MCF 10A (cell line): ENCODE results near the gene ARFGEF3. TPM values are rescaled to one million over a fixed set of nuclear protein-coding genes. Genes with fewer than 3 reads are reported as not detected.

Experiments
- BruUV-seq: library from RNA; stranded (reverse); fragments of 400-500 nt; replicated peaks from 2 replicates; lab custom pipeline; 2021; lab: Mats Ljungman, UMichigan
- CTCF ChIA-PET: fragments of 300-600 bp; sonication (Branson Sonifier 250); formaldehyde crosslinking; extraction: SDS; loops from one replicate; lab custom pipeline; 2021; ENCODE audit warnings: antibody characterized with exemption, inconsistent platforms; lab: Yijun Ruan, JAX
- POLR2A ChIA-PET: fragments of 300-600, 350-650 bp; sonication (Branson Sonifier 250); formaldehyde crosslinking; extraction: SDS; loops from one replicate; lab custom pipeline; 2020; ENCODE audit warnings: antibody characterized with exemption, inconsistent platforms; lab: Yijun Ruan, JAX
- DNase-seq: peaks from one replicate; pipeline ENCODE4 v3.0.0-alpha.2; 2018; ENCODE audit not compliant: unreplicated experiment
- H3K27ac Mint-ChIP-seq: one replicate; pipeline ENCODE4 v1.8.0; 2022; ENCODE audit warnings: mild to moderate bottlenecking, low read depth, mixed read lengths; ENCODE audit not compliant: unreplicated experiment
- H3K27me3 Mint-ChIP-seq: one replicate; pipeline ENCODE4 v1.8.0; 2022; ENCODE audit warnings: mixed read lengths; ENCODE audit not compliant: insufficient read depth, unreplicated experiment
- H3K36me3 Mint-ChIP-seq: one replicate; pipeline ENCODE4 v1.8.0; 2022; ENCODE audit warnings: mild to moderate bottlenecking, moderate library complexity, mixed read lengths; ENCODE audit not compliant: insufficient read depth, unreplicated experiment
- H3K4me1 Mint-ChIP-seq: one replicate; pipeline ENCODE4 v1.8.0; 2022; ENCODE audit warnings: mixed read lengths; ENCODE audit not compliant: insufficient read depth, unreplicated experiment
- H3K4me3 Mint-ChIP-seq: one replicate; pipeline ENCODE4 v1.8.0; 2022; ENCODE audit warnings: mild to moderate bottlenecking, moderate library complexity, mixed read lengths; ENCODE audit not compliant: unreplicated experiment
- H3K9me3 Mint-ChIP-seq: one replicate; pipeline ENCODE4 v1.8.0; 2022; ENCODE audit warnings: mixed read lengths; ENCODE audit not compliant: unreplicated experiment
- intact Hi-C: fragments of 100-400 bp; cut with micrococcal nuclease; formaldehyde crosslinking; loops from 2 replicates; pipeline ENCODE4 v1.14.1; 2022
- total RNA-seq: library from RNA; stranded (reverse); gene quantifications from 2 replicates; pipeline ENCODE4 v1.2.3, GENCODE V29; 2022
- TF ChIP-seq, protein P1 (sequence below): fragments of 200-600 bp; IDR thresholded peaks from one replicate; pipeline ENCODE4 v1.8.0; 2022; ENCODE audit warnings: antibody characterized with exemption, mild to moderate bottlenecking; ENCODE audit not compliant: unreplicated experiment

The ARFGEF3 gene
- total RNA-seq, 1 experiment from 2014 or later, result 3.4 TPM

DNA sequence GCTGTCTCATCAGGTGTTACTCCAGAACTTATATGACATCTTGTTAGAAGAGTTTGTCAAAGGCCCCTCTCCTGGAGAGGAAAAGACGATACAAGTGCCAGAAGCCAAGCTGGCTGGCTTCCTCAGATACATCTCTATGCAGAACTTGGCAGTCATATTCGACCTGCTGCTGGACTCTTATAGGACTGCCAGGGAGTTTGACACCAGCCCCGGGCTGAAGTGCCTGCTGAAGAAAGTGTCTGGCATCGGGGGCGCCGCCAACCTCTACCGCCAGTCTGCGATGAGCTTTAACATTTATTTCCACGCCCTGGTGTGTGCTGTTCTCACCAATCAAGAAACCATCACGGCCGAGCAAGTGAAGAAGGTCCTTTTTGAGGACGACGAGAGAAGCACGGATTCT, 172.3 kb downstream of the ARFGEF3 start:
- POLR2A ChIA-PET, result interaction anchor here (1.2 kb wide), 1 partner anchor 12 kb away, joined by 3 read pairs; no protein-coding TSS in a partner anchor
- Mint-ChIP-seq H3K9me3 (no peaks in the 10 kb centered on the region), H3K27me3 (no peaks in the 10 kb centered on the region), H3K4me1 (peaks cover 3% of the 10 kb centered on the region), H3K27ac (no peak overlapping the region), H3K36me3 (no peaks in the 10 kb centered on the region), H3K4me3 (no peak overlapping the region)
- BruUV-seq, result no TSS peak
- no peak for DNase-seq
- TF ChIP-seq, protein P1, sequence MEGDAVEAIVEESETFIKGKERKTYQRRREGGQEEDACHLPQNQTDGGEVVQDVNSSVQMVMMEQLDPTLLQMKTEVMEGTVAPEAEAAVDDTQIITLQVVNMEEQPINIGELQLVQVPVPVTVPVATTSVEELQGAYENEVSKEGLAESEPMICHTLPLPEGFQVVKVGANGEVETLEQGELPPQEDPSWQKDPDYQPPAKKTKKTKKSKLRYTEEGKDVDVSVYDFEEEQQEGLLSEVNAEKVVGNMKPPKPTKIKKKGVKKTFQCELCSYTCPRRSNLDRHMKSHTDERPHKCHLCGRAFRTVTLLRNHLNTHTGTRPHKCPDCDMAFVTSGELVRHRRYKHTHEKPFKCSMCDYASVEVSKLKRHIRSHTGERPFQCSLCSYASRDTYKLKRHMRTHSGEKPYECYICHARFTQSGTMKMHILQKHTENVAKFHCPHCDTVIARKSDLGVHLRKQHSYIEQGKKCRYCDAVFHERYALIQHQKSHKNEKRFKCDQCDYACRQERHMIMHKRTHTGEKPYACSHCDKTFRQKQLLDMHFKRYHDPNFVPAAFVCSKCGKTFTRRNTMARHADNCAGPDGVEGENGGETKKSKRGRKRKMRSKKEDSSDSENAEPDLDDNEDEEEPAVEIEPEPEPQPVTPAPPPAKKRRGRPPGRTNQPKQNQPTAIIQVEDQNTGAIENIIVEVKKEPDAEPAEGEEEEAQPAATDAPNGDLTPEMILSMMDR, result no peak
- CTCF ChIA-PET, result no interaction called here
- intact Hi-C loops, result no loop called here

DNA sequence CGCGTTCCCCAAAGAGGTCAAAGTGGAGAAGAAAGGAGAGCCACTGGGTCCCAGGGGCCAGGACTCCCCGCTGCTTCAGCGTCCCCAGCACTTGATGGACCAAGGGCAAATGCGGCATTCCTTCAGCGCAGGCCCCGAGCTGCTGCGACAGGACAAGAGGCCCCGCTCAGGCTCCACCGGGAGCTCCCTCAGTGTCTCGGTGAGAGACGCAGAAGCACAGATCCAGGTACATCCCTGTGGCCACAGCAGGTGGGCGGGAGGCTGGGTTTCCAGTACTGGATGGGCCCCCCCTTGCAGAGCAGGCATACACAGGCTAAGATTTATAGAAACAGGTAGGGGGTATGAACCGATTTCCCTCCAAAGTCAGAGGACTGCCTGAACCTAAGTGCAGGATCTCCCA, 173.2 kb downstream of the ARFGEF3 start:
- Mint-ChIP-seq H3K9me3 (no peaks in the 10 kb centered on the region), H3K27me3 (no peaks in the 10 kb centered on the region), H3K36me3 (no peaks in the 10 kb centered on the region), H3K4me3 (no peak overlapping the region), H3K27ac (no peak overlapping the region), H3K4me1 (peaks cover 10% of the 10 kb centered on the region)
- BruUV-seq, result no TSS peak
- CTCF ChIA-PET, result no interaction called here
- TF ChIP-seq, protein P1, result no peak
- intact Hi-C loops, result no loop called here
- no peak for DNase-seq
- POLR2A ChIA-PET, result interaction anchor here (1.2 kb wide), 1 partner anchor 11 kb away, joined by 3 read pairs; no protein-coding TSS in a partner anchor

DNA sequence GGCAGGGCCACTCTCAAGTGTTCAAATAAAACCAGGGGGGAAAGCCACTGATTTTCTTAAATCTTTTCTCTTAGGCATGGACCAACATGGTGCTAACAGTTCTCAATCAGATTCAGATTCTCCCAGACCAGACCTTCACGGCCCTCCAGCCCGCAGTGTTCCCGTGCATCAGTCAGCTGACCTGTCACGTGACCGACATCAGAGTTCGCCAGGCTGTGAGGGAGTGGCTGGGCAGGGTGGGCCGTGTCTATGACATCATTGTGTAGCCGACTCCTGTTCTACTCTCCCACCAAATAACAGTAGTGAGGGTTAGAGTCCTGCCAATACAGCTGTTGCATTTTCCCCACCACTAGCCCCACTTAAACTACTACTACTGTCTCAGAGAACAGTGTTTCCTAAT, 174.5 kb downstream of the ARFGEF3 start:
- H3K4me3 Mint-ChIP-seq, result no peak overlapping the region
- intact Hi-C loops, result no loop called here
- no TSS peak for BruUV-seq
- no peak for DNase-seq
- ChIA-PET POLR2A (no interaction called here), CTCF (interaction anchor here (0.7 kb wide), 1 partner anchor 220 kb away, joined by 3 read pairs; no protein-coding TSS in a partner anchor)
- peaks cover 10% of the 10 kb centered on the region for H3K4me1 Mint-ChIP-seq
- no peaks in the 10 kb centered on the region for H3K36me3 Mint-ChIP-seq
- no peaks in the 10 kb centered on the region for H3K9me3 Mint-ChIP-seq
- no peaks in the 10 kb centered on the region for H3K27me3 Mint-ChIP-seq
- no peak overlapping the region for H3K27ac Mint-ChIP-seq
- TF ChIP-seq, protein P1, result no peak

DNA sequence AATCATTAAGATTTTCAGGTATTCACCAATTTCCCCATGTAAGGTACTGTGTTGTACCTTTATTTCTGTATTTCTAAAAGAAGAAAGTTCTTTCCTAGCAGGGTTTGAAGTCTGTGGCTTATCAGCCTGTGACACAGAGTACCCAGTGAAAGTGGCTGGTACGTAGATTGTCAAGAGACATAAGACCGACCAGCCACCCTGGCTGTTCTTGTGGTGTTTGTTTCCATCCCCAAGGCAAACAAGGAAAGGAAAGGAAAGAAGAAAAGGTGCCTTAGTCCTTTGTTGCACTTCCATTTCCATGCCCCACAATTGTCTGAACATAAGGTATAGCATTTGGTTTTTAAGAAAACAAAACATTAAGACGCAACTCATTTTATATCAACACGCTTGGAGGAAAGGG, 175.3 kb downstream of the ARFGEF3 start:
- DNase-seq, result no peak
- H3K4me3 Mint-ChIP-seq, result no peak overlapping the region
- H3K27ac Mint-ChIP-seq, result no peak overlapping the region
- TF ChIP-seq, protein P1, result no peak
- ChIA-PET POLR2A (no interaction called here), CTCF (no interaction called here)
- no TSS peak for BruUV-seq
- H3K9me3 Mint-ChIP-seq, result no peaks in the 10 kb centered on the region
- peaks cover 10% of the 10 kb centered on the region for H3K4me1 Mint-ChIP-seq
- intact Hi-C loops, result no loop called here
- no peaks in the 10 kb centered on the region for H3K36me3 Mint-ChIP-seq
- no peaks in the 10 kb centered on the region for H3K27me3 Mint-ChIP-seq
